NCI-H2171 (cell line): Measurements from ENCODE around the gene ZNF600.
"Not testable (repeated sequence)": the region's sequence is repeated elsewhere in the genome, so short reads cannot be mapped to it uniquely, and the experiment has no call there.

Experiments used
- DNase-seq: peaks from one replicate; lab custom pipeline; 2025; lab: John Stamatoyannopoulos, UW

Gene ZNF600

DNA sequence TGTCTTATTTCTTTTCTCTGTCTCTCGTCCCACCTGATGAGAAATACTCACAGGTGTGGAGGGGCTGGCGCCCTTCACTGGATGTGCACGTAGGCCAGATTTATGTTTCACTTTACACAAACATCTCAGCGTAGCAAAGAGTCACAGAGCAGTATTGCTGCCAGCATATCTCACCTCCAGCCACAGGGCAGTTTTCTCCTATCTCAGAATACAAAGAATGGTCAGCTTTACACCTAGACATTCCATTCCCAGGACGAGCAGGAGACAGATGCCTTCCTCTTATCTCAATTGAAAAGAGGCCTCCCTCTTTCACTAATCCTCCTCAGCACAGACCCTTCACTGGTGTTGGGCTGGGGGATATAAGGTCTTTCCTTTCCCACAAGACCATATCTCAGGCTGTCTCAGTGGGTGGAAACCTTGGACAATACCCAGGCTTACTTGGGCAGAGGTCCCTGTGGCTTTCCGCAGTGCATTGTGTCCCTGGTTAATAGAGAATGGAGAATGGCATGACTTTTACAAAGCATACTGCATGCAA, 44.6 kb downstream of the ZNF600 start:
- no peak for DNase-seq

DNA sequence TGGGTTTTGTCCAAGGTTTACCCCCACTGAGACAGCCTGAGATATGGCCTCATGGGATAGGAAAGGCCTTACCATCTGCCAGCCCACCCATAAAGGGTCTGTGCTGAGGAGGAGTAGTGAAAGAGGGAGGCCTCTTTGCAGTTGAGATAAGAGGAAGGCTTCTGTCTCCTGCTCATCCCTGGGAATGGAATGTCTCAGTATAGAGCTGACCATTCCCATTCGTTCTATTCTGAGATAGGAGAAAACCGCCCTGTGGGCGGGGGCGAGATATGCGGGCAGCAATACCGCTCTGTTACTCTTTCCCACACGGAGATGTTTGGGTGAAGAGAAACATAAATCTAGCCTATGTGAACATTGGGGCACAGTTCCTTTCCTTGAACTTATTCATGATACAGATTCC, 45.2 kb downstream of the ZNF600 start:
- not testable (repeated sequence) for DNase-seq

DNA sequence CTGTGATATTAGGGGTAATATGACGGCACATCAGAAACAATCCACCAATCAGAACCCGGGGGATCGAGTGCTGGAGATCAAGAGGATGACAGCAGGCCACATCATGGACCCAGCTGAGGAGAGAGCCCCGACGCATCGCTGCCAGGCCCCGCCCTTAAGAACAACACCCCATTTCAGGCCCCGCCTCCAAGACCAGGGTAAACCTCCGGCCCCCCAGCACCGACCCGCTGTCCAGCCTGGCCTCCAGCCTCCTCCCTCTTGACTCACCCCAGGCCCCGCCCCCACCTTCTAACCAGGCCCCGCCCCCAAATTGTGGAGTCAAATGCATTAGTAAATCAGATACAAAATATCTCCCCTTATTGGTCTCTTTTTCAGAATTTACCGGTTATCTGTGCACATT, 47.0 kb downstream of the ZNF600 start:
- DNase-seq: no peak

DNA sequence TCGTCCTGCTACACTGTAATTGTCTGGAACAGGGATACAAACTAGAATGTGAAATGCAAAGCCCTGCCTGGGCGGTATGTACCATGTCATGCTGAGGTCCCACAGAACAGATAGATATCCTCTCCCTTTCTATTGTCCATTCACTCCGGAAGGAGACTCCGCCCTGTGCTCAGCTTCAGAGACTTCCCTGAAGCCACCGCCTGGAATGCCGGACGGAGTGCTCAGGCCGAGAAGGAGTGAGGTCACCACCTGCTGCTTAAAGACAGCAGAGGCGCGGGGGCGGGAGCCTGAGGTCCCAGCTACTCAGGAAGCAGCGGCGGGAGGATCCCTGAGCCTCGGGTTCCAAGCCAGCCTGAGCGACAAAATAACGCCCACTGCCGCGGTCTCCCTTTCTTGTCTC, 50.9 kb downstream of the ZNF600 start:
- no peak for DNase-seq

DNA sequence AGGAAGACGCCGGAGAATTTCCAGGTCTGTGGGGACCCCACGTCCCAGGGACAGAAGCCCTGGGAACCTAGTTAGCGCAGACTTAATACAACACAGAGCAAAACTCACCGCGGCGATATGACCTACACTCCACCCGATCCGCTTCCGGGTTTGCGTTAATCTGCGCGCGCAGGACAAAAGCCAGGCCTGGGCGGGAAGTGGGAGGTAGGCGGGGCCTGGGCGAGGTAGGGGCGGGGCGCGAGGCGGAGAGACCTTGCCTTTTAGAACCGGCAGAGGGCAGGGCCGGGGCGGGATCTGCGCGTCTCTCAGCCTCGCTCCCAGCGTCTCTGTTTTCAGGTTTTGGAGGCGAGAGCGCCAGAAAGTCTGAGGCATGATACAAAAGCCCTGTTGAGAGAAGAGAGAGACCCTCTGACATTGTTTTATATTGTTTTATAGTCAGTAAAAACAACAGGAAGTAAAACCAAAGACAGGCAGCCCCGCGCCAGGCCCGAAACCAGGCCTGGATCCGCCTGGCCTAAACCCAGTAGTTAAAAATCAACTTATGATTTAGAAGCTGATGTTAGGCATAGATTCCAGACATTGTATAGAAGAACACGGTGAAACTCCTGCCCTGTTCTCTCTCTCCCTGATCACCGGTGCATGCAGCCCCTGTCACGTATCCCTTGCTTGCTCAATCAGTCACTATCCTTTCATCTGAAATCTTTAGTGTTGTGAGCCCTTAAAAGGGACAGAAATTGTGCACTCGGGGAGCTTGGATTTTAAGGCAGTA, 51.5 kb downstream of the ZNF600 start, which contains the start of gene ZNF611:
Gene ZNF611, minus strand, starts transcription at position 152 of the 769 bp plus-strand sequence. CDS start 19,150 bp downstream, outside the sequence.
- DNase-seq: peak; percentile 90

DNA sequence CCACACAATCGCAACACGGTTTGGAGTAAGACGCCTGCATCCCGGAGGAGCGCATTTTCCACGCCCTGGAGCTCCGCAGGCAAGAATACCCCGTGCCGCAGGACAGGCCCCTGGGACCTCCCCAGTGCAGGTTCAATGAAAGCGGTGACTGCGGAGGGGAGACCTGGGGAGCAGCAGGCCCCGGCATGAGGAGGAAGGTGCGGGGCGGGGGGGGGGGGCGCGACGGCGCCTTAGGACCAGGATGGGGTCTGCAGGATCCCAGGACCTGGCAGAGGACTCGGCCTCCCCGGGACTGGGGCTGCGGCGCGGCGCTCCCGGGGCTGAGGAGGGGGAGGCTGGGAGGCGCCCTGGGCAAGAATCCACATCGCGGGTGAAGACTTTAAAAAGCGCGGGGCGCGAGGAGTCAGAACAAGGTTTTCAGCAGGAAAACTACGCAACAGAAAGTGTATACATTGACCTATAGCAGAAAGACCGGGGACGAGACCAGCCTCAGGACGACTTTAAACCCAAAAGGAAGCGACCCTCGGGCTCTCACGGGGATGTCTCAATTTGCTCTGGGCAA, 52.2 kb downstream of the ZNF600 start:
- peak; percentile 13 for DNase-seq

DNA sequence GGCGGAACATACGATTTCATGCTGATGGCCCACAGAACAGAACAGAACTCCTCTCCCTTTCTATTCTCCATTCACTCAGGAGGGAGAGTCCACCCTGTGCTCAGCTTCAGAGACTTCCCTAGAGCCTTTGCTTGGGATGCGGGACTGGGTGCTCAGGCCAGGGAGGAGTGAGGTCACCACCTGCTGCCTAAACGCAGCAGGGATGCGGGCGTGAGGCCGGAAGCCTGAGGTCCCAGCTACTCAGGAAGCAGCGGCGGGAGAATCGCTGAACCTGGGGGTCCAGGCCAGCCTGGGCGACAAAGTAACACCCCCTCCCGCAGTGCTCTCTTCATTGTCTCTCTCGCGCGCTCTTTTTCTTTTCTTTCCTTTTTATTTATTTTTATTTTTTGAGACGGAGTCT, 60.5 kb downstream of the ZNF600 start:
- not testable (repeated sequence) for DNase-seq

DNA sequence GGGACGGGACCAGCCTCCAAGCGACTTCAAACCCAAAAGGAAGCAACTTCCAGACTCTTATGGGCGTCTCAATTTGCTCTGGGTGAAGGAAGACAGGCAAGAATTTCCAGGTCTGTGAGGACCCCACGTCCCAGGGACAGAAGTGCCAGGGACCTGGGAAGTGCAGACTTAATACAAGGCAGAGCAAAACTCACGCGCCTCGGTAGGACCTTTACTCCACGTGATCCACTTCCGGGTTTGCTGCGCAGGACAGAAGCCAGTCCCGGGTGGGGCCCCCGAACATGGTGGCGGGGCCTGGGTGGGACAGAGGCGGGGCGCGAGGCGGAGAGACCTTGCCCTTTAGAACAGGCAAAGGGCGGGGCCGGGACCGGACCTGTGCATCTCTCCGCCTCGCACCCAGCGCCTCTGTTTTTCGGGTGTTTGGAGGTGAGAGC, 61.0 kb downstream of the ZNF600 start:
- no peak for DNase-seq

DNA sequence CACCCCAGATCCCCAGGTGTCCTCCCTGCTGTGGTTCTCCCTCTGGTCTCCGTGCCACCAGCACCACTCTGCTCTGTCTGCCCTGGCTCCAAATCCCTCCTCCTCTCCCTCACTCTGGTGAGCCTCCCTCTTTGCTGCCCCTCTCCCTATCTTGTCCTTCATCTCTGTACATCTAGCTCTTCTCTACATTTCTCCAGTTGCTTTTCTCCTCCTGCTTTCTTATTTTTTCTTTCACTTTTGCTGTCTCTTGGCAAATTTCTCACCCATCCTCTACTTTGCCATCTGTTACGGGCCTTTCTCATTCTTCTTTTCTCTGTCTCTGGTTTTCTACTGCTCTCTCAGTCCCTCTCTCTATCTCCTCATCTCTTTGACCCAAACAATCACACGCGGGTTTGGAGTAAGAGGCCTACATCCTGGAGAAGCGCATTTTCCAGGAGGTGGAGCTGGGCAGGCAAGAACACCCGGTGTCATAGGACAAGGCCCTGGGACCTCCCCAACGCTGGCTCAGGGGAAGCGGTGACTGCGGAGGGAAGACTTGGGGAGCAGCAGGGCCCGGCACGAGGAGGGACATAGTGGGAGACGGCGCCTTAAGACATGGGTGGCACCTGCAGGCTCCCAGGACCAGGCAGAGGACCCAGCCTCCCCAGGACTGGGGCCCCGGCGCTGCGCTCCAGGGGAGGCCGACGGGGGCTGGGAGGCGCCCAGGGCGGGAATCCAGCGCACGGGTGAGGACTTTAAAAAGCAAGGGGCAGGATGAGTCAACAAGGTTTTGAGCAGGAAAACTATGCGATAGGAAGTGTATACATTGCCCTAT, 61.7 kb downstream of the ZNF600 start:
- no peak for DNase-seq

DNA sequence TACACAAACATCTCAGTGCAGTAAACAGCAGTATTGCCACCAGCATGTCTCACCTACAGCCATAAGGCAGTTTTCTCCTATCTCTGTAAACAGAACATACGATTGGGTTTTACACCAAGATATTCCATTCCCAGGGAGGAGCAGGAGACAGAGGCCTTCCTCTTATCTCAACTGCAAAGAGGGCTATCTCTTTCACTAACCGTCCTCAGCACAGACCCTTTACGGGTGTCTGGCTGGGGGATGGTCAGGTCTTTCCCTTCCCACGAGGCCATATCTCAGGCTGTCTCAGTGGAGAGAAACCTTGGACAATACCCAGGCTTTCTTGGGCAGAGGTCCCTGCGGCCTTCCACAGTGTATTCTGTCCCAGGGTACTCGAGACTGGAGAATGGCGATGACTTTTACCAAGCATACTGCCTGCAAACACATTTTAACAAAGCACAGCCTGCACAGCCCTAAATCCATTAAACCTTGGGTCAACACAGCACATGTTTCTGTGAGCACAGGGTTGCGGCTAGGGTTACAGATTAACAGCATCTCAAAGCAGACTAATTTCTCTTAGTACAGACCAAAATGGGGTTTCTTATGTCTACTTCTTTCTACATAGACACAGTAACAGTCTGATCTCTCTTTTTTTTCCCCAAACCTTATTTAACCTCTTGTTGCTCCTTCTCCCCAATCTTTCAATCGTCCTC, 62.5 kb downstream of the ZNF600 start:
- not testable (repeated sequence) for DNase-seq

DNA sequence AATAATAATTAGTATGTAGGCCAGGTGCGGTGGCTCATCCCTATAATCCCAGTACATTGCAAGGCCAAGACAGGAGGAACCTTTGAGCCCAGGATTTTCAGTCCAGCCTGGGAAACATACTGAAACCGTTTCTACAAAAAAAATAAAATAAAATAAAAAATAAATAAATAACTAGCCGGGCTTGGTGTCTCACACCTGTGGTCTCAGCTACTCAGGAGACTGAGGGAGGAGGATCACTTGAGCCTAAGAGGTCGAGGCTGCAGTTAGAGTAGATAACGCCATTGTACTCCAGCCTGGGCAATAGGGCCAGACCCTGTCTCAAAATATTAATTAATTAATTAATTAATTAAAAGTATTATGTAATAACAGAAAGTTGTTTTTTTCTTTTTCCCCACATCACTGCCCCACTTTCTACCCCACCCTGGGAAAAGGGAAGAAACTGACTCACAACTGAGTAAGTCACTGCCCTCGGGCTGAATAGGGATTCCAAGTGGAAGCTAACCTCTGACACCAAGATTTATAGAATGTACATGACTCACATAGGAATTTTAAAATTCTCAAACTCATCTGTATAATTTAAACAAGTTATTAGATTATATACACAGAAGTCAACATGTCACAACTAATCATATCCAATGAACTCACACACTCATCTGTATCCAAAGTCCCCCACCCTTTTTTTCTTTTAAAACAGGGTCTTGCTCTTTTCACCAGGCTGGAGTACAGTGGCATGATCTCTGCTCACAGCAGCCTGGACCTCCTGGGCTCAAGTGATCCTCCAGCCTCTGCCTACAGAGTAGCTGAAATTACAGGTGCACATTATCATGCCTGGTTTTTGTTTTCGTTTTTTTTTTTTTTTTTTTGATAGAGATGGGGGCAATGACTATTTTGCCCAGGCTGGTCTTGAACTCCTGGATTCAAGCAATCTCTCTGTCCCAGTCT, 64.3 kb downstream of the ZNF600 start:
- DNase-seq: no peak

DNA sequence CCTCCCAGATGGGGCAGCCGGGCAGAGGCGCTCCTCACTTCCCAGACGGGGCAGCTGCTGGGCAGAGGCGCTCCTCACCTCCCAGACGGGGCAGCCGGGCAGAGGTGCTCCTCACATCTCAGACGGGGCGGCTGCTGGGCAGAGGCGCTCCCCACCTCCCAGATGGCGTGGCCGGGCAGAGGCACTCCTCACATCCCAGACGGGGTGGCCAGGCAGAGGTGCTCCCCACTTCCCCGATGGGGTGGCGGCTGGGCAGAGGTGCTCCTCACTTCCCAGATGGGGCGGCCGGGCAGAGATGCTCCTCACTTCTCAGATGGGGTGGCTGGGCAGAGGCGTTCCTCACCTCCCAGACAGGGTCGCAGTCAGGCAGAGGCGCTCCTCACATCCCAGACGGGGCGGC, 66.0 kb downstream of the ZNF600 start:
- DNase-seq: not testable (repeated sequence)

DNA sequence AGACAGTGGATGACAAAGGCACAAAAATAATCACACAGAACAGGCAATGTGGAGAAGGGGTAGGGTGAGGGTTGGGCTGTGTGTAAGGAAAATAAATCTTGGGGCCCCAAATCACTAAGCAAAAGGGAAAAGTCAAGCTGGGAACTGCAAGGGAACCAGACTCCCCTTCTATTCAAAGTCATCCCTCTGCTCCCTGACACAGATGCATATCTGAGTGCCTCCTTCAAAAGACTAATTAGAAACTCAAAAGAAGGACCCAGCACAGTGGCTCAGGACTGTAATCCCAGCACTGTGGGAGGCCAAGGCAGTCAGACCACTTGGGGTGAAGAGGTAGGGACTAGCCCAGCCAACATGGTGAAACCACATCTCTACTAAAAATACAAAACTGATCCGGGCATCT, 70.1 kb downstream of the ZNF600 start:
- DNase-seq: no peak

DNA sequence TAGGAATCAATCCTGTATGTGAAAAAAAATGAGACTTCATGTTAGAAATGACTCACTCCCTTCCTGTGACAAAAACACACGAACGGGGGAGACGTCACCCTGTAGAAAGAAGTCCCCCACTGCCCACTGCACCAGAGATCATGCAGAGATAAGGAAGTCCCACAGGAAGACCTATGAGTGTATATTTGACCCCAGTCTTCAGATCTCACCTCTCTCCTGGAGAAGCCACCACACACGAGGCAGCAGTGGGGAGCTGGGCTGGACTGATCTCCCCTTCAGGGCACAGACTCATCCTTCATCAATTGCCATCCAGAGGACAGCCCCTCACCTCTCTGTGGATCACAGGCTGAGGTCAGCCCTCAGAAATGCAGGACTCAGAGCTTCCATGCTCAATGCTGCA, 70.7 kb downstream of the ZNF600 start:
- not testable (repeated sequence) for DNase-seq

DNA sequence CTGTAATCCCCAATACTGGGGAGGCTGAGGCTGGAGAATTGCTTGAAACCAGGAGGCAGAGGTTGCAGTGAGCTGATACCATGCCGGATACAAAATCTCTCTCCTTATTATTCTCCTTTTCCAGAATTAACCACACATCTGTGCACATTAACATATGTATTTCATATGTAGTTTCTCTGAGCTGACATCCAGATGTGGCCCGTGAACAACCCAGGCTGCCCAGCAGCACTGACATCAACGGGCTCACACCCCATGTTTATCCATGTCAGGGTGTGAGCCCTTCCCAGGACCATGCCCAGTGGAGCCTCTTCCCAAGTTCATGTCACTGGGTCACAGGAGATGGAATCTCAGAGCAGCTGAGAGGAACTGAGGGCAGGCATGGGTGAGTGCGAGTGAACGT, 71.3 kb downstream of the ZNF600 start:
- DNase-seq: not testable (repeated sequence)
